Upper lobe of left lung (tissue), 4 donors: Measurements from ENCODE around the gene MYO9A.

ENCODE experiments used
- POLR2A ChIP-seq, 4 donors: fragments of 450-650 bp; IDR thresholded peaks; one replicate each; pipeline ENCODE4 v1.5.1; 2016 to 2017; ENCODE audit warnings: antibody characterized with exemption in 4 of 4, mild to moderate bottlenecking in 2 of 4
- POLR2AphosphoS5 ChIP-seq, 2 donors: sonication (generic); formaldehyde crosslinking; IDR thresholded peaks; one replicate each; pipeline ENCODE4 v1.5.1; 2017; ENCODE audit warnings: antibody characterized with exemption in 2 of 2
- TF ChIP-seq, protein P1 (sequence below), 6 experiments: fragments of 450-650 bp in 4 of 6; fragments of 200-600 bp in 2 of 6; sonication (generic) in 2 of 6; IDR thresholded peaks; one replicate each; pipeline ENCODE4 v1.5.1; 2016 to 2019; ENCODE audit warnings: antibody characterized with exemption in 6 of 6

GRCh38 chr15:72034351-72034750 lies 83.6 kb downstream of the MYO9A start:
- TF ChIP-seq POLR2A (IDR thresholded peaks at IDR 0.05) (no peak), POLR2AphosphoS5 (IDR thresholded peaks at IDR 0.05) (no peak)
- TF ChIP-seq, protein P1, sequence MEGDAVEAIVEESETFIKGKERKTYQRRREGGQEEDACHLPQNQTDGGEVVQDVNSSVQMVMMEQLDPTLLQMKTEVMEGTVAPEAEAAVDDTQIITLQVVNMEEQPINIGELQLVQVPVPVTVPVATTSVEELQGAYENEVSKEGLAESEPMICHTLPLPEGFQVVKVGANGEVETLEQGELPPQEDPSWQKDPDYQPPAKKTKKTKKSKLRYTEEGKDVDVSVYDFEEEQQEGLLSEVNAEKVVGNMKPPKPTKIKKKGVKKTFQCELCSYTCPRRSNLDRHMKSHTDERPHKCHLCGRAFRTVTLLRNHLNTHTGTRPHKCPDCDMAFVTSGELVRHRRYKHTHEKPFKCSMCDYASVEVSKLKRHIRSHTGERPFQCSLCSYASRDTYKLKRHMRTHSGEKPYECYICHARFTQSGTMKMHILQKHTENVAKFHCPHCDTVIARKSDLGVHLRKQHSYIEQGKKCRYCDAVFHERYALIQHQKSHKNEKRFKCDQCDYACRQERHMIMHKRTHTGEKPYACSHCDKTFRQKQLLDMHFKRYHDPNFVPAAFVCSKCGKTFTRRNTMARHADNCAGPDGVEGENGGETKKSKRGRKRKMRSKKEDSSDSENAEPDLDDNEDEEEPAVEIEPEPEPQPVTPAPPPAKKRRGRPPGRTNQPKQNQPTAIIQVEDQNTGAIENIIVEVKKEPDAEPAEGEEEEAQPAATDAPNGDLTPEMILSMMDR (IDR thresholded peaks at IDR 0.05) = no peak
